OCI-LY3 (cell line): Measurements from ENCODE around the gene GRK6.

ENCODE experiments used
- CTCF ChIP-seq: fragments of 200-600, 300-600 bp; sonication (generic); IDR thresholded peaks from 2 replicates; pipeline ENCODE4 v1.5.1; 2014; ENCODE audit warnings: antibody characterized with exemption, low read length, low read depth
- EZH2phosphoT487 ChIP-seq: fragments of 200-600 bp; shearing (Covaris generic); IDR thresholded peaks from 2 replicates; pipeline ENCODE4 v1.6.1; 2018; ENCODE audit warnings: antibody characterized with exemption, mixed run types, low read depth

GRCh38 chr5:177388521-177389052 is 37.9 kb upstream of the GRK6 start:
- TF ChIP-seq CTCF (no peak), EZH2phosphoT487 (no peak)
